HEK293 (cell line): Measurements from ENCODE around the gene PCDHGC5.

ENCODE experiments used
- CTCF ChIA-PET: fragments of 350-600 bp; formaldehyde crosslinking; extraction: SDS; loops from one replicate; lab custom pipeline; 2021; ENCODE audit warnings: antibody characterized with exemption; lab: Yijun Ruan, JAX
- POLR2A ChIA-PET: fragments of 300-600 bp; formaldehyde crosslinking; extraction: SDS; loops from one replicate; lab custom pipeline; 2020; ENCODE audit warnings: antibody characterized with exemption, inconsistent platforms; lab: Yijun Ruan, JAX
- H3K27ac ChIP-seq: fragments of 200-500 bp; sonication (Bioruptor generic); 2 replicates; pipeline ENCODE4 v1.5.1; 2014; ENCODE audit warnings: low read depth, low read length, control low read depth, inconsistent platforms; ENCODE audit errors: extremely low read depth
- H3K36me3 ChIP-seq, 2 experiments: fragments of 200-500 bp in 1 of 2; sonication (Bioruptor generic) in 1 of 2; 1 replicate in 1 of 2; 2 replicates in 1 of 2; pipeline ENCODE4 v1.5.1; 2014 to 2017; ENCODE audit warnings: inconsistent platforms in 2 of 2, low read length in 2 of 2; ENCODE audit not compliant: control insufficient read depth in 2 of 2, insufficient read depth in 1 of 2
- H3K4me1 ChIP-seq: fragments of 200-500 bp; sonication (Bioruptor generic); 2 replicates; pipeline ENCODE4 v1.5.1; 2014; ENCODE audit warnings: mild to moderate bottlenecking, low read length, inconsistent platforms; ENCODE audit not compliant: control insufficient read depth, insufficient read depth
- H3K4me3 ChIP-seq: 2 replicates; pipeline ENCODE4 v1.5.1; 2011; ENCODE audit warnings: low read depth, mild to moderate bottlenecking, control low read depth, low read length, moderate library complexity
- H3K9me3 ChIP-seq: fragments of 200-500 bp; sonication (Bioruptor generic); 2 replicates; pipeline ENCODE4 v1.5.1; 2014; ENCODE audit warnings: low read depth, low read length, inconsistent platforms; ENCODE audit not compliant: control insufficient read depth, insufficient read depth
- KLF1 ChIP-seq: fragments of 450-650 bp; formaldehyde crosslinking; IDR thresholded peaks from 2 replicates; pipeline ENCODE4 v1.5.1; 2016; ENCODE audit warnings: missing biosample characterization, missing genetic modification characterization
- RBAK ChIP-seq: fragments of 450-650 bp; formaldehyde crosslinking; IDR thresholded peaks from 2 replicates; pipeline ENCODE4 v1.5.1; 2016; ENCODE audit warnings: missing biosample characterization, missing genetic modification characterization
- WT1 ChIP-seq: fragments of 450-650 bp; formaldehyde crosslinking; IDR thresholded peaks from 2 replicates; pipeline ENCODE4 v1.5.1; 2016; ENCODE audit warnings: missing biosample characterization, missing genetic modification characterization
- ZNF114 ChIP-seq: fragments of 450-650 bp; formaldehyde crosslinking; IDR thresholded peaks from 2 replicates; pipeline ENCODE4 v1.5.0; 2017; ENCODE audit warnings: missing biosample characterization, missing genetic modification characterization
- ZNF140 ChIP-seq: fragments of 450-650 bp; formaldehyde crosslinking; IDR thresholded peaks from 2 replicates; pipeline ENCODE4 v1.5.1; 2016; ENCODE audit warnings: missing biosample characterization, missing genetic modification characterization
- ZNF202 ChIP-seq: fragments of 450-650 bp; formaldehyde crosslinking; IDR thresholded peaks from 2 replicates; pipeline ENCODE4 v1.5.1; 2016; ENCODE audit warnings: missing biosample characterization, missing genetic modification characterization, borderline replicate concordance
- ZNF26 ChIP-seq: fragments of 450-650 bp; formaldehyde crosslinking; IDR thresholded peaks from 2 replicates; pipeline ENCODE4 v1.5.1; 2016; ENCODE audit warnings: missing biosample characterization, missing genetic modification characterization
- ZNF302 ChIP-seq: fragments of 450-650 bp; formaldehyde crosslinking; IDR thresholded peaks from 2 replicates; pipeline ENCODE4 v1.5.1; 2016; ENCODE audit warnings: missing biosample characterization, missing genetic modification characterization, low read depth
- ZNF571 ChIP-seq: fragments of 450-650 bp; formaldehyde crosslinking; IDR thresholded peaks from 2 replicates; pipeline ENCODE4 v1.5.0; 2017; ENCODE audit warnings: missing biosample characterization, missing genetic modification characterization
- ZNF639 ChIP-seq: fragments of 450-650 bp; formaldehyde crosslinking; IDR thresholded peaks from 2 replicates; pipeline ENCODE4 v1.5.1; 2016; ENCODE audit warnings: missing biosample characterization, missing genetic modification characterization
- TF ChIP-seq, protein P1 (sequence below): fragments of 450-650 bp; formaldehyde crosslinking; IDR thresholded peaks from 2 replicates; pipeline ENCODE4 v1.5.1; 2016; ENCODE audit warnings: missing biosample characterization, missing genetic modification characterization
- TF ChIP-seq, protein P2 (sequence below): fragments of 450-650 bp; formaldehyde crosslinking; IDR thresholded peaks from 2 replicates; pipeline ENCODE4 v1.5.1; 2016; ENCODE audit warnings: missing biosample characterization, missing genetic modification characterization

Gene PCDHGC5

DNA sequence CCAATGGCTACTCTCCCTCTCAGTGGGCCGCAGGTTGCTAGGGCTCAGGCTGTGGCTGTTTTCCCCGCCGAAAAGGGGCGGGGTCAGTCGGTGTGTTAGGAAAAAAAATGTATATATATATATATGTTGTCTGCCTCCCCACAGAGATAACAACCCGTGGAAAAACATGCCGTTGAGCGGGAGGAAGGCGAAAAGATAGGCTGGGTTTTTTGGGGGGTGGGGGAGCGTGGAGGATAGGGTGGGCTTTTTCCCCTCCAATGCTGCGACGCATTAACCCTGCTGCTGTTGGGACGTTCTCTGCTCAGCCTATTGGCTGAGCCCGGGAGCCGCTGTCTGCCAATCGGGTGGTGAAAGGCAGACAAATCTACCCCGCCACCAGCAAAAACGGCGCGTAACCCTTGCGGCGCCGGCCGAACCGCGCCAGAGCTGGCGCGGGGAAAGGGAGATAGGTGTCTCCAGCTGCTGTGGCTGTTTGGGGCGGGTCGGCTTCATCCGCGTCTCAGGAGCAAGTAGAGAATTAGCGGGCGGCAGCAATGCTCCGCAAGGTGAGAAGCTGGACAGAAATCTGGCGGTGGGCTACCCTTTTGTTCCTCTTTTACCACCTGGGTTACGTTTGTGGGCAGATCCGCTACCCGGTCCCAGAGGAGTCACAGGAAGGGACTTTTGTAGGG is 4.1 kb upstream of the PCDHGC5 start, which contains the start of gene PCDHGC4:
TSS of gene PCDHGC4 (plus strand) at position 390 of the 671 bp plus-strand sequence. CDS start at position 534, 144 bp downstream.
- peak within 1 kb of the TSS; percentile 40 for H3K4me3 ChIP-seq
- no peak within 1 kb of the TSS for H3K27ac ChIP-seq
- CTCF ChIA-PET, result interaction anchor here (0.6 to 6.7 kb wide), 6 partner anchors 25 to 1116 kb away, joined by 3 to 47 read pairs (median 4); partner anchors contain the start of gene PCDHGA11
- H3K9me3 ChIP-seq, result no peaks in the 10 kb centered on the region
- H3K36me3 ChIP-seq, result no peaks in the 10 kb centered on the region
- no peak for TF ChIP-seq ZNF26 (tag by site-specific recombination)
- TF ChIP-seq ZNF140 (tag by site-specific recombination), result no peak
- no peak for TF ChIP-seq ZNF302 (tag by site-specific recombination)
- no peak for TF ChIP-seq RBAK
- TF ChIP-seq ZNF571 (tag by site-specific recombination), result no peak
- TF ChIP-seq, all 188 proteins: peak for 0
- POLR2A ChIA-PET, result interaction anchor here (1.2 kb wide), 2 partner anchors 9 kb away, joined by 6 to 11 read pairs; partner anchors contain the start of gene PCDHGC3
- H3K4me1 ChIP-seq, result peaks cover 9% of the 10 kb centered on the region

GRCh38 chr5:141485321-141486055 is 3.4 kb upstream of the PCDHGC5 start:
- ChIA-PET CTCF (interaction anchor here (0.6 to 6.7 kb wide), 7 partner anchors 27 to 1115 kb away, joined by 3 to 47 read pairs (median 4); partner anchors contain the start of gene PCDHGA11), POLR2A (interaction anchor here (1.2 kb wide), 1 partner anchor 9 kb away, joined by 11 read pairs; the partner anchor contains the start of gene PCDHGC3)
- Histone ChIP-seq H3K36me3 (no peaks in the 10 kb centered on the region), H3K9me3 (no peaks in the 10 kb centered on the region), H3K27ac (no peak overlapping the region), H3K4me1 (peaks cover 9% of the 10 kb centered on the region), H3K4me3 (peak overlapping the region; percentile 40)
- TF ChIP-seq, protein P1, sequence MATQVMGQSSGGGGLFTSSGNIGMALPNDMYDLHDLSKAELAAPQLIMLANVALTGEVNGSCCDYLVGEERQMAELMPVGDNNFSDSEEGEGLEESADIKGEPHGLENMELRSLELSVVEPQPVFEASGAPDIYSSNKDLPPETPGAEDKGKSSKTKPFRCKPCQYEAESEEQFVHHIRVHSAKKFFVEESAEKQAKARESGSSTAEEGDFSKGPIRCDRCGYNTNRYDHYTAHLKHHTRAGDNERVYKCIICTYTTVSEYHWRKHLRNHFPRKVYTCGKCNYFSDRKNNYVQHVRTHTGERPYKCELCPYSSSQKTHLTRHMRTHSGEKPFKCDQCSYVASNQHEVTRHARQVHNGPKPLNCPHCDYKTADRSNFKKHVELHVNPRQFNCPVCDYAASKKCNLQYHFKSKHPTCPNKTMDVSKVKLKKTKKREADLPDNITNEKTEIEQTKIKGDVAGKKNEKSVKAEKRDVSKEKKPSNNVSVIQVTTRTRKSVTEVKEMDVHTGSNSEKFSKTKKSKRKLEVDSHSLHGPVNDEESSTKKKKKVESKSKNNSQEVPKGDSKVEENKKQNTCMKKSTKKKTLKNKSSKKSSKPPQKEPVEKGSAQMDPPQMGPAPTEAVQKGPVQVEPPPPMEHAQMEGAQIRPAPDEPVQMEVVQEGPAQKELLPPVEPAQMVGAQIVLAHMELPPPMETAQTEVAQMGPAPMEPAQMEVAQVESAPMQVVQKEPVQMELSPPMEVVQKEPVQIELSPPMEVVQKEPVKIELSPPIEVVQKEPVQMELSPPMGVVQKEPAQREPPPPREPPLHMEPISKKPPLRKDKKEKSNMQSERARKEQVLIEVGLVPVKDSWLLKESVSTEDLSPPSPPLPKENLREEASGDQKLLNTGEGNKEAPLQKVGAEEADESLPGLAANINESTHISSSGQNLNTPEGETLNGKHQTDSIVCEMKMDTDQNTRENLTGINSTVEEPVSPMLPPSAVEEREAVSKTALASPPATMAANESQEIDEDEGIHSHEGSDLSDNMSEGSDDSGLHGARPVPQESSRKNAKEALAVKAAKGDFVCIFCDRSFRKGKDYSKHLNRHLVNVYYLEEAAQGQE, result no peak
- no peak for TF ChIP-seq ZNF639
- no peak for TF ChIP-seq ZNF114 (tag by site-specific recombination)
- TF ChIP-seq, protein P2, sequence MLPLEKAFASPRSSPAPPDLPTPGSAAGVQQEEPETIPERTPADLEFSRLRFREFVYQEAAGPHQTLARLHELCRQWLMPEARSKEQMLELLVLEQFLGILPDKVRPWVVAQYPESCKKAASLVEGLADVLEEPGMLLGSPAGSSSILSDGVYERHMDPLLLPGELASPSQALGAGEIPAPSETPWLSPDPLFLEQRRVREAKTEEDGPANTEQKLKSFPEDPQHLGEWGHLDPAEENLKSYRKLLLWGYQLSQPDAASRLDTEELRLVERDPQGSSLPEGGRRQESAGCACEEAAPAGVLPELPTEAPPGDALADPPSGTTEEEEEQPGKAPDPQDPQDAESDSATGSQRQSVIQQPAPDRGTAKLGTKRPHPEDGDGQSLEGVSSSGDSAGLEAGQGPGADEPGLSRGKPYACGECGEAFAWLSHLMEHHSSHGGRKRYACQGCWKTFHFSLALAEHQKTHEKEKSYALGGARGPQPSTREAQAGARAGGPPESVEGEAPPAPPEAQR, result no peak
- no peak for TF ChIP-seq WT1 (tag by site-specific recombination)
- TF ChIP-seq ZNF202, result no peak
- no peak for TF ChIP-seq KLF1 (tag by site-specific recombination)
